Activated T-helper 1 cell treated with Interleukin-2 at 50 U/mL for 16 hours (primary cell): ENCODE data around the gene NVL.
"Not testable (repeated sequence)": the region's sequence is repeated elsewhere in the genome, so short reads cannot be mapped to it uniquely, and the experiment has no call there.

ENCODE experiments used
- DNase-seq: peaks from one replicate; pipeline ENCODE4 v3.0.0-alpha.2; 2020; ENCODE audit warnings: low read depth

The NVL gene

GRCh38 chr1:224234017-224234416 lies 96.0 kb downstream of the NVL start:
- no peak for DNase-seq

DNA sequence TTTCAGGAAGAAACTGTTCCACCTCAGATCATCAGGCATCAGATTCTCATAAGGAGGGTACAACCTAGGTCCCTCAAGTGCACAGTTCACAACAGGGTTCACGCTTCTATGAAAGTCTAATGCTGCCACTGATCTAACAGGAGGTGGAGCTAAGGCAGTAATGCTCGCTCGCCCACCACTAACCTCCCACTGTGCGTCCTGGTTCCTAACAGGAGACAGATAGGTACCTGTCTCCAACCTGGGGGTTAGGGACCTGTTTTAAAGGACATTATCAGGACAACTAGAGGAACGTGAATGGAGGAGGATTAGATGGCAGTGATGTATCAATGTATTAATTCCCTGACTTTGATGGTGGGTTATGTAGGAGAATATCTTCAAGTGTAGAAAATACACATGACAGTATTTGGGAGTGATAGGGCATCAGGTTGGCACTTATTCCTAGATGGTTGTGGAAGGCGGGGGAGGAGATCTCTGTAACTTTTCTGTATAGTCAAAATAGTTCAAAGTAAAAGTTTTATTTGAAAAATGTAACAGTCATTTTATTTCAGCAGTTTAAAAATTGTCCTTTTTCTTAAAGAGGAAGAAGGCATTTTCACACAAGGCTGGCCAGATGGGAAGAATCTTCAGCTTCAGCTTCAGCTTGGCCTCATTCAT lies 103.0 kb downstream of the NVL start:
- DNase-seq: no peak

- DNase-seq: no peak
Observed at GRCh38 chr1:224223819-224224714, 105.9 kb downstream of the NVL start.

GRCh38 chr1:224219612-224220059 lies 110.3 kb downstream of the NVL start:
- no peak for DNase-seq

GRCh38 chr1:224219011-224219611 lies 110.9 kb downstream of the NVL start:
- no peak for DNase-seq

DNA sequence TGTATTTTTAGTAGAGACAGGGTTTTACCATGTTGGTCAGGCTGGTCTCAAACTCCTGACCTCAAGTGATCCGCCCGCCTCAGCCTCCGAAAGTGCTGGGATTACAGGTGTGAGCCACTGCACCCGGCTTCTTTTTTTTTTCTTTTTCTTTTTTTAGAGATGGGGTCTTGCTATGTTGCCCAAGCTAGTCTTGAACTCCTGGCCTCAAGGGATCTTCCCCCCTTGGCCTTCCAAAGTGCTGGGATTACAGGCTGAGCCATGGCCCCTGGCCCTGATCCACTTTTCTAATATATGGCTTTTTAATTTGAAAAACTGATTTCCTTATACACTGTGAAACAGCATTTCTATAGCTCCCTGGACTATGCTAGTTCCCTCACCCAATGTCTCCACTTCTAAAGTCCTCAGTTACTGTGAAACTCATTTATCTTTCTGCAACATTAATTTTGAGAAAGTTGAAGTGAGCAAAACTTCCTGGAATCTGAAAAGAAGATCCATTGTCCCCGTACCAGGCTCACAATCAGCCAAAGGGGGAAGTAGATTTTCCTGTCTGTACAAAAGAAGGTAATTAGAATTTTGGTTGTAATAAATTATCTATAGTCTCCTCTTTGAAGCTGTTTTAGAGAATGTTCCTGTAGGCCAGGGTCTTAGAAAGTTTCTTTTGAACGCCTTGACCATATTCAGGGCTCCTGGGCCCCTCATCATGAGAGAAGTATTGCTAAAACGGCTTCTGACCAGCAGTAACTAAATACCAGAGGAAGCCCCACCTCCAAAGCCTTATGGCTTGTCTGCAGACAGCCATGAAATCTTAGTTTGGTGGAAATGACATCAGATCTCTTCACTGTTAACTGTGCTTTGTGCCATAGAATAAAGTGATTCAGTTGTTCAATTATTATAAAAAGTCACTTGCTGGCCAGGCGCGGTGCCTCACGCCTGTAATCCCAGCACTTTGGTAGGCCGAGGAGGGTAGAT lies 112.0 kb downstream of the NVL start:
- no peak for DNase-seq

DNA sequence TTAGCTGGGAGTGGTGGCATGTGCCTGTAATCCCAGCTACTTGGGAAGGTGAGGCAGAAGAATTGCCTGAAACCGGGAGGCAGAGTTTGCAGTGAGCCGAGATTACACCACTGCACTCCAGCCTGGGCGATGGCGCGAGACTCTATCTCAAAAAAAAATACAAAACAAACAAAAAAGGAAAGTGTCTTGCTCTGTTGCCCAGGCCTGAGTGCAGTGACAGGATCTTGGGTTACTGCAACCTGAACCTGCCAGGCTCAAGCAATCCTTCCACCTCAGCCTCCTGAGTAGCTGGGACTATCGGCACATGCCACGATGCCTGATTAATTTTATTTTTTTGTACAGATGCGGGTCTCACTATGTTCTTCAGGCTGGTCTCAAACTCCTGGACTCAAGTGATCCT lies 113.6 kb downstream of the NVL start:
- no peak for DNase-seq

- no peak for DNase-seq
Observed at GRCh38 chr1:224213438-224214119, 116.4 kb downstream of the NVL start.

DNA sequence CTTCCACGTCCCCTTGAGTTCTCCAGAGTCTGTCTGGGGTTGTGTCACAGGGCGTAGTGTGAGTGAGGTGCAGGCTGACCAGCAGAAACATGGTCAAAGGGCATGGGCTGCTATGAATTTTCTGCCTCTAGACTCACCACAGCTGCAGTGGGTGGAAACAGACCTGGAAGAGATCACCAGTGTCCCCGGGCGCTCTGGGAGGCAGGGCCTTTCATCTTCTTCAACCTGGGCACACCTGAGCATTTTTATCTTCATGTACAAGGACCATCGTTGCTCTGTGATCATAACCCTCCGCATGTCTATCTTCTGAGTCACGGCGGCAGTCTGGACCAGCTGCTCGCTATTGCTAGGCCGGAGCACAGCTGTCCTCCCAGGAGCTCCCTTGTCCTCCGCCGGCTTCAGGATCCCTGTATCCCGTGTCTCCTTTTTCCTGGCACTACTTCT lies 117.3 kb downstream of the NVL start:
- DNase-seq: no peak

DNA sequence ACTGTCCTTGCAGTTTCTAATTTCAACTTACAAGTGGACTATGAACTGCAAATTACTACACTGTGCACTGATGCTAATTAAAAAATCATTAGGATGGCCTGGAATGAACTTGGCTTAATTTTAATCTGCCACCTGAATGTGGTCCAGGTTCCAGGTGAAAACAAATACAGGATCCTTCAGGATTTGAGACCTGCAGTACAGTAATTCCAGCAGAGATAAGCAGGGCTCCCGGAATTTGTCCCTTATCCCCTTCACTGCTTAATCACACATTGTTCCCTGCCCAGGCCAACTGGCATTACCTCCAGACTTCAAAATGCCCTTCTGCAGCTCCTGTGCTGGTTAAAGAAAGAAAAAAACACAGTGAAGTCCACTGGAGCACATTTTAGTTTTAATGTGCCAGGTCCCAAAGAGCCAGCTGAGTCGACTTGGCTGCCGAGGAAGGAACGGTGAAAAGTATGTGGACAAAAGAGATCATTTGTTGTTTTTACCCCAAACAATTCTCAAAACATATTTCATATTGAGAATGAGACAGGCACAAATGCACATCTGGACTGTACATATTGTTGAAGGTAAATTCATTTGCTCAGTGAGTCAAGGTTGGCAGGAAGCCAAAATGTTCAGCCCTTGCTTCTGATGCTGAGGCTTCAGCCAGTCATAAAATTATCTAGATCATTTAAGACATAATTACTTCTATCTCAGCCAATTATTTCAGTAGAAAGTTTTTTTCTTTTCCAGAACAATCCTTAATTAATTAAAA lies 118.6 kb downstream of the NVL start:
- DNase-seq: no peak

GRCh38 chr1:224205931-224206538 lies 123.9 kb downstream of the NVL start:
- not testable (repeated sequence) for DNase-seq

- no peak for DNase-seq
Observed at GRCh38 chr1:224205438-224205840, 124.5 kb downstream of the NVL start.

GRCh38 chr1:224203243-224204016 lies 126.5 kb downstream of the NVL start:
- no peak for DNase-seq

- no peak for DNase-seq
Observed at GRCh38 chr1:224201853-224202252, 128.1 kb downstream of the NVL start.

GRCh38 chr1:224201383-224201782 lies 128.6 kb downstream of the NVL start:
- no peak for DNase-seq

- DNase-seq: no peak
Observed at GRCh38 chr1:224199679-224200078, 130.3 kb downstream of the NVL start.

DNA sequence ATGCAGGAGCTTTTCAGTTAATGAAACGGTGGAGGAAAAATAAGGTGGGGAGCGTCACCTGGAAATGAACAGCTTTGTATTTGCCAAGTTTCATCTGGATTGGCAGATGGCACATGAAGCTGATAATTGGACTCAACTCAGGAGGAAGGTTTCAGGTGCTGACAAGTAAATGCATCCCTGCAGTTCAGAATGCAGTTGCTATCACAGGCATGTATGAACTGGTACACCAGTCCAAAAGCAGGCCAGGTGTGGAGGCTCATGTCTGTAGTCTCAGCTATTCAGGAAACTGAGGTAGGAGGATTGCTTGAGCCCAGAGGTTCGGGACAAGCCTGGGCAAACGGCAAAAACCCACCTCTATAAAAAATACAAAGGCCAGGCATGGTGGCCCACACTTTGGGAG lies 131.4 kb downstream of the NVL start:
- DNase-seq: no peak

DNA sequence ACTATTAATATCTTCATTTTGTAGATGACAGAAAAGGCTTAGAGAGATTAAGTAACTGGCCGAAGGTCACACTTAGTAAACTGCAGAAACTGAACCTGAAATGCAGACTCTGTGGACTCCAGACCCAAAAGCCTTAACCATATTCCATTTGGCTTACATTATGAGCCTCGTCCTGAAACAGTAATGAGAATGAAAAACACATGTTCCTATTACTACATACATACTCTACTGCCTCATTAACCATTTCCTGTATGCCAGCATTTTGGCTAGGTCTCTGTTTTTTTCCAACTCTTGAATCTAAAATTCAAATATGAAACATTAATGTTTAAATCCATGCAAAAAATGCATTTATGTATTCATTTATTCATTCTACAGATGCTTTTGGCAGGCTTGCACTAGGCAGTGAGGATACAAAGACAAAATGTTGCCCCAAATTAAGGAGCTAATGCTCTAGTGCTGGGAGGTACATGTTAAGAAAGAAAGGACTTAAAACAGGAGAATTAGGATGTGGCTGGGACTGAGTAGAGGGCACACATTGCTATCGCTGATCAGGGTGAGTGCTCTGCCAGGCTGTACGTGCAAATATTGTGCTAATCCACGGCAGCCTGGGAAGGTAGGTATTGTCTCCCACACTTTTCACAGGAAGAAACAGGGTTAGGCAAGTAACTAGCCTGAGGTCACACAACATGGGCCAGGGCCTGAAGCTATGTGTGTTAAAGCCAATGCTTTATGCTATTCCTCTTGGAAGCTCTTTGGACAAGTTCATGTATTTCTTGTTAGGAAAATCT lies 133.0 kb downstream of the NVL start:
- DNase-seq: no peak
